Lower lobe of right lung (tissue), 2 donors: ENCODE data around the gene CDS2. TPM values are rescaled to one million over a fixed set of nuclear protein-coding genes. Genes with fewer than 3 reads are reported as not detected.

Experiments used
- ATAC-seq, 2 donors: fragments of 200-7000 bp; cut with Tn5 transposase; one replicate each; pipeline ENCODE4 v1.9.1; 2020 to 2022; ENCODE audit warnings: mild to moderate bottlenecking in 2 of 2, moderate library complexity in 2 of 2
- DNase-seq: peaks from one replicate; pipeline ENCODE4 v3.0.0-alpha.2; 2020
- H3K27ac ChIP-seq: fragments of 200-600 bp; one replicate; pipeline ENCODE4 v1.8.0; 2022
- H3K27me3 ChIP-seq: fragments of 200-600 bp; one replicate; pipeline ENCODE4 v1.8.0; 2022; ENCODE audit warnings: low read depth
- H3K36me3 ChIP-seq: fragments of 200-600 bp; one replicate; pipeline ENCODE4 v1.8.0; 2022; ENCODE audit warnings: mild to moderate bottlenecking
- H3K4me1 ChIP-seq: fragments of 200-600 bp; one replicate; pipeline ENCODE4 v1.8.0; 2022
- H3K4me3 ChIP-seq: fragments of 200-600 bp; one replicate; pipeline ENCODE4 v1.8.0; 2022; ENCODE audit warnings: mild to moderate bottlenecking
- H3K9me3 ChIP-seq: fragments of 200-600 bp; one replicate; pipeline ENCODE4 v1.8.0; 2022
- intact Hi-C: fragments of 100-400 bp; cut with DNase I; formaldehyde crosslinking; loops from one replicate; pipeline ENCODE4 v1.11.0; 2022
- total RNA-seq: library from RNA; stranded (reverse); fragmentation: NEBNext Ultra II Directional; extraction: Animal tissue kit (Norgen Biotek cat#: 25700); gene quantifications from one replicate; pipeline ENCODE4 v1.2.1, GENCODE V29; 2021
- TF ChIP-seq, protein P1 (sequence below): fragments of 200-600 bp; IDR thresholded peaks from one replicate; pipeline ENCODE4 v1.8.0; 2022; ENCODE audit warnings: antibody characterized with exemption, mild to moderate bottlenecking
- donor health status: DM: no; HTN: yes; CAD: no; lungs with severe emphysema.

The CDS2 gene
- total RNA-seq, 1 donor from 2014 or later: 63.3 TPM

DNA sequence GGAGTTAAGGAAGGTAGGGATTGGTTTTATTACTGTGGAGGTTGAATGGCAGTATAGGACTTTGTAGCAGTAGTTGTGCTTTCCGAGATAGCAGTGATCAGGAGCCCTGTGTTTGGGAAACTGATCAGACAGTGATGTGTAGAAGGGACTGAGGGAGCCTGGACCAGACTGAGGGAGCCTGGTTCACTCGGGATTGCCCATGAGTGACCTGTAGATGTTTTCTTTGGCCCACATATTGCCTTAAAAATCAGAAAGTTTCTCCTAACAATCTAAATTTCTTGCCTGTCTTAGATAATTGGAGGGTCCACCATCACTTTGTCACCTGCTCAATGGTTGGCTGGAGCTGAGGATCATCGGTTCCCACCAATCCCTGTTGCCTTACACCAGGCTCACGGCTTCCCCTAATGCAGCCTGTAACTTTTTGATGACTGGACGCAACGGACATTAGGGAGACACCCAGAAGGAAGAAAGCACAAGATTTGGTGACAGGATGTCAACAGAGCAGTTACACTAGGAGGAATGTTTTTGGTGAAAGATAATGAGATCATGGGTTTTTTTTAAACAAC lies 1.1 kb downstream of the CDS2 start:
- TF ChIP-seq, protein P1, sequence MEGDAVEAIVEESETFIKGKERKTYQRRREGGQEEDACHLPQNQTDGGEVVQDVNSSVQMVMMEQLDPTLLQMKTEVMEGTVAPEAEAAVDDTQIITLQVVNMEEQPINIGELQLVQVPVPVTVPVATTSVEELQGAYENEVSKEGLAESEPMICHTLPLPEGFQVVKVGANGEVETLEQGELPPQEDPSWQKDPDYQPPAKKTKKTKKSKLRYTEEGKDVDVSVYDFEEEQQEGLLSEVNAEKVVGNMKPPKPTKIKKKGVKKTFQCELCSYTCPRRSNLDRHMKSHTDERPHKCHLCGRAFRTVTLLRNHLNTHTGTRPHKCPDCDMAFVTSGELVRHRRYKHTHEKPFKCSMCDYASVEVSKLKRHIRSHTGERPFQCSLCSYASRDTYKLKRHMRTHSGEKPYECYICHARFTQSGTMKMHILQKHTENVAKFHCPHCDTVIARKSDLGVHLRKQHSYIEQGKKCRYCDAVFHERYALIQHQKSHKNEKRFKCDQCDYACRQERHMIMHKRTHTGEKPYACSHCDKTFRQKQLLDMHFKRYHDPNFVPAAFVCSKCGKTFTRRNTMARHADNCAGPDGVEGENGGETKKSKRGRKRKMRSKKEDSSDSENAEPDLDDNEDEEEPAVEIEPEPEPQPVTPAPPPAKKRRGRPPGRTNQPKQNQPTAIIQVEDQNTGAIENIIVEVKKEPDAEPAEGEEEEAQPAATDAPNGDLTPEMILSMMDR: no peak
- intact Hi-C loops: loop anchor here (10.0 kb wide), 1 partner anchor 67 kb away; no protein-coding TSS in a partner anchor
- Histone ChIP-seq H3K9me3 (no peaks in the 10 kb centered on the region), H3K36me3 (no peaks in the 10 kb centered on the region), H3K4me1 (peaks cover 35% of the 10 kb centered on the region), H3K4me3 (peak overlapping the region; percentile 91), H3K27me3 (no peaks in the 10 kb centered on the region), H3K27ac (peak overlapping the region; percentile 97)
- DNase-seq: no peak
- no peak for ATAC-seq

DNA sequence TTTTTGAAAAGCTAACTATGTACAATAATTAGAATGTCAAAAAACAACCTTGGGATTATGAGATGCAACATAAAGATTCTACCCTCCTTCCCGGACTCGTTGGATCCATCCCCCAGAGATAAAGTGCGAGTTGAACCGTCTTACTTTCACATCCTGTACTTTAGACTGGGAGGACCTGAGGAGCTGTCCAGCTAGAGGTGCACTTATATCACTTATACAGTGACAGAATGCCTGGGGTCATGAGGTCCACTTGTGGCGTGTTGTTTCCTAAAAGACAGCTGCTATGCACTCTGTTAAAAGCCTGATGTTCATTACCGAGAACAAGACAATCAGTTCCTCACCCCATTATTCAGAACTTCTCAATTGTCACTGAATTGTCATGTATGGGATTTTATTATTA lies 2.1 kb downstream of the CDS2 start:
- Histone ChIP-seq H3K4me1 (peaks cover 45% of the 10 kb centered on the region), H3K27ac (no peak overlapping the region), H3K36me3 (no peaks in the 10 kb centered on the region), H3K27me3 (no peaks in the 10 kb centered on the region), H3K9me3 (no peaks in the 10 kb centered on the region), H3K4me3 (no peak overlapping the region)
- ATAC-seq (no peak), DNase-seq (no peak)
- TF ChIP-seq, protein P1: no peak
- intact Hi-C loops: loop anchor here (10.0 kb wide), 1 partner anchor 66 kb away; no protein-coding TSS in a partner anchor

DNA sequence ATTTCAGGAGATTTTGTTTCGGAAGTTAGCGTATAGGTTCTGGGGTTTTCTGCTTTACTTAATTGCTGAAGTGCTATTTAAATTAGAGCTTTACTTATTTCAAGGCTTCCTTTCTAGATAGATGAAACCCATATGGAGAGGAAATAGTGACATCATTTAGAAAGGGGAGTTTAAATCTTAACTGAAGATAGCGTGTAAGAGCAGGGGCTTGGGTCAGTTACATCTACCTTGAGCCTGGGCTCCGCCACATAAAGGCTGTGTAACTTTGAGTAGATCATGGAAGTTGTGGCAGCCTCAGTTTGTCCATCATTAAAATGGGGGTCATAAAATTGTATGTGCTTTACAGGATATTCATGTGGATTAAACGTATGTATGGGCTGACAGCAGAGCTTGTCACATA lies 4.7 kb downstream of the CDS2 start:
- H3K27ac ChIP-seq: no peak overlapping the region
- H3K27me3 ChIP-seq: no peaks in the 10 kb centered on the region
- no peaks in the 10 kb centered on the region for H3K9me3 ChIP-seq
- TF ChIP-seq, protein P1: no peak
- no peak overlapping the region for H3K4me3 ChIP-seq
- DNase-seq: no peak
- ATAC-seq: no peak
- peaks cover 62% of the 10 kb centered on the region for H3K4me1 ChIP-seq
- H3K36me3 ChIP-seq: no peaks in the 10 kb centered on the region
- intact Hi-C loops: no loop called here

DNA sequence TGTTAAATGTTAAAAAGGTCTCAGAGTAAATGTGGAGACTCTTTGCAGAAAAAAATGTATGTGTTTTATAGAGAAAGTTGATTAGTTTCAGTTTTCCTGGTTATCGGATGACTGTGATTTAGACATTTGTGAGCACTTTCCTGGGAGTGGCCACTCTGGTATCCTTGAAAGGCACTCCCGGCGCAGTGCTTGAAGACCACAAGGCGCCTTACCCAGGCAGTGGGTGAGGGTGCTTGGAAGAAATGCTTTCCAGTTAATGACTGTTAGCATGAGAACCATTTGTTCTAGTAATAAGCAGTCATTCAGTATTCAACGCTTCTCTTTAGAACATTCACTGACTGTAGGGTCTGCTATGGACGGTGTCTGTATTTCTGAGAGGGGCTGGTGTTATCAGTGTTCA lies 7.2 kb downstream of the CDS2 start:
- DNase-seq: peak; percentile 60
- TF ChIP-seq, protein P1: no peak
- intact Hi-C loops: no loop called here
- Histone ChIP-seq H3K4me3 (no peak overlapping the region), H3K27ac (no peak overlapping the region), H3K4me1 (peaks cover 50% of the 10 kb centered on the region), H3K27me3 (no peaks in the 10 kb centered on the region), H3K9me3 (no peaks in the 10 kb centered on the region), H3K36me3 (peaks cover 5% of the 10 kb centered on the region)
- peak; percentile 80 to 92 for ATAC-seq

DNA sequence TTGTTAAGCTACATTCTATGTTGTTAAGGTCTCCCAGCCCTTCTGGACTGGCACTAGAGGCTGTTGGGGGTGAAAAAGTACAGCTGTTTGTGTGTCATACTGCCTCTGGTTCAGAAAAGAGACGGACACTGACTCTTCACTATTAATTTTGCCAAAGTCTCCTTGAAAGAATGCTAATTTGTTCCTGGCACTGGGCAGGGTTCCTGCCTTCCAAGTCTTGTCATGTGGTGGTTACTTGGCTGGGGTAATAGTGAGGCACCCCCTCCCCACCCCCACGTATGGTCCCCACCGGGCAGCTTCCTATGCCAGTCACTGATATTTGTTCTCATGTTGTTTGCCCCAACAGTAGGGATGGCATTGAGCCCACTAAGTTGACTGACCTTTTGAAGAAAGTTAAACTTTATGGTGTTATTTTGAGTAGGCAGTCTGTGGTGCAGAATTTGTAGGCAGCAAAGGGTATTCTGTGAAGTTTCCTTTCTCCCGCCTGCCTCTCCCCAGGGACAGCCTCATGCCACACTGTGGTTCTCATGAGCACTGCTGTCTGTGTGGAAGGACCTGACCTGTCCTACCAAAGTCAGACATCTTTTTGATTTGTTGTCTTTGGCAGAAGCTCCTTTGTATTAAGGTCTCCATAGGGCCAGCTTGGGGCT lies 8.7 kb downstream of the CDS2 start:
- Histone ChIP-seq H3K9me3 (no peaks in the 10 kb centered on the region), H3K4me3 (no peak overlapping the region), H3K36me3 (peaks cover 5% of the 10 kb centered on the region), H3K27me3 (no peaks in the 10 kb centered on the region), H3K4me1 (peaks cover 51% of the 10 kb centered on the region), H3K27ac (peak overlapping the region; percentile 2)
- peak in 1 of 2 donors; percentile 18 for ATAC-seq
- TF ChIP-seq, protein P1: no peak
- intact Hi-C loops: no loop called here
- no peak for DNase-seq
